Inferior parietal cortex (tissue), 1 donor: ENCODE measurements around the gene CPE.
"Not testable (repeated sequence)": the region's sequence is repeated elsewhere in the genome, so short reads cannot be mapped to it uniquely, and the experiment has no call there.

ENCODE experiments used
- DNase-seq: peaks from one replicate; pipeline ENCODE4 v3.0.0-alpha.2; 2016; ENCODE audit errors: extremely low spot score

CPE gene

GRCh38 chr4:165403637-165404036 is 24.8 kb downstream of the CPE start:
- no peak for DNase-seq

DNA sequence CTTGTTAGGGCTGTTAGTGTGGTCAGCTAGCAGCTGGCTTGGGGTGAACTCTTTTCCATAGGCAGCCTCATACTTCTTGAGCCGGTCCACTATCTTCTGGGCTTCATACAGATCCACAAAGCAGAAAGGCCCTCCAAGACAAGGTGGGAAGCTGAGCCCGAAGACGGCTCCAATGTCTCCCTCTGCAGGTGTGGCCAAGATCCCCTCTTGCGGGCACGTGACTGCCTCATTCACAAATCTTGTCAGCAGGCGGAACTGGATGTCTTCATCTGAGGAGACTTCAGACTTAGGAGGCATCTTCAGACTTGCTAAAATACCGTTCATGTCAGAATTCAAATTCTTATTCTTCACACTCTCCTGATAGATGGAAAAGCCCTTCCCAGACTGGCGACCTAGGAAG is 25.3 kb downstream of the CPE start:
- DNase-seq = no peak

GRCh38 chr4:165404696-165405095 is 25.9 kb downstream of the CPE start:
- no peak for DNase-seq

DNA sequence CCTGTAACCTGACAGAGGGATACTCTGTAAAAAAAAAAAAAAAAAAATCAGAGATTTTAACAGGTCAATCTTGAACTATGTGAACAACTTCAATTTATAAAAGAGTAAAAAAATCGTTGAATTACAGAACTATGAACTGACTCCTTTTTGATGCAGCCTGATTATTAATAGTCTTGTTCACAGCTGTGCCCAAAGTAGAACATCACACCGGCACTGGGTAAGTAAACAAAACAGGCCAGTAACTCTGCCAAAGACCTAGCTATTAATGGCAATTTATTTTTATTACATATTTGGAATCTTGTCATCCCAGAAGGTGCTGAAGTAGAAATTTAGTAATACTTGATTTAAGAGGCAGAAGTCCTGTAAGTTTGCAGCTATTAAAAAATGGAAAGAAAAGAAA is 31.4 kb downstream of the CPE start:
- no peak for DNase-seq

- no peak for DNase-seq
Observed at GRCh38 chr4:165415910-165416309, 37.1 kb downstream of the CPE start.

DNA sequence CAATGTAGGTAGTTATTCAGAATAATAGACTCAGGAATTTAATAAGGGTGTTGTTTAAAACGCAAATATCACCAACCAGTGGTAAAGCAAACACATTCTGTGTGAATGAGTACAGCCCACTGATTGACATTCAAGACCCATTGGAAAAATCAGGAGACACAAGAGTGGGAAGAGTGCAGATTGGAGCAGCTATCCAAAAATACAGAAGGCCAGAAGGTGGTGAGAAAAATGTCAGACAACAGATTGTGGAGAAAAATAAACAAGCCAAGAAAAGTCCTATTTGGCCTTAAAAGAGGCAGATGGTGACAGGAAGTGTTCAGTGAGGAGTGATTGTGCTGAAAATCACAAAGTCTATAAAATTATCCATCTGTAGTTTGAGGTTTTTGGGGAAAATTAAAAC is 39.3 kb downstream of the CPE start:
- no peak for DNase-seq

DNA sequence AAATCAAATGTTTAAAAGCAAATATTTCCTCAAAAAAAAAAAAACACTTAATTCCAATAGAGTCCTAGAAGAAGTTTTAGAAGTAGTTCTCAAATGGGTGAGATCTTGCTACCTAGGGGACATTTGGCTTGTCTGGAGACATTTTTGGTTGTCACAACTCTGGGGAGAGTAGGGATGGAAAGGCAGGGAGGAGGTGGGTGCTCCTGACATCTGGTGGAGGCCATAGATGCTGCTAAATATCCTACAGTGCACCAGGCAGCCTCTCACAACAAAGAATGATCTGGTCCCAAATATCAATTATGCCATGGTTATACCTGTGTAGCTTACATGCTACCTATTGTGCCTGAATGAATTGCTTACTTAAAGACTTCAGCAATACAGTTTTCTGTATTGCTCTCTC is 46.8 kb downstream of the CPE start:
- no peak for DNase-seq

GRCh38 chr4:165426331-165426730 is 47.5 kb downstream of the CPE start:
- DNase-seq = no peak

DNA sequence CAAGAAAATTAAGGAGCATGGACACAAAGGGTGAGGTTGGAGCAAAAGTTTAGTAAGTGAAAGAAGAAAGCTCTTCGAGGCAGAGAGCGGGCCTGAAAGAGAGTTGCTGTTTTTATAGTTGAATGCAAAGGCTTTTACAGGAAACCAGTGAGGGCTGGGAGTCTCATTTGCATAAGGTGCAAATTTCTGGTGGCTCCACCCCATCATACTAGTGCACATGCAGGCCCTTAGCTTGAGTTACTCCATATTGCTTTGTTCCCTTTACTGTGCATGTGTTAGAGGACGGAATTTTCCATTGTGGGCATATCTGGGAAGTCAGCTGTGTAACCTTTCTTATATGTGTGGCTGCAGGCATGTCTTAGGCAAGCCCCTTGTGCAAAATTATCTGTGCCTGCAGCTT is 48.0 kb downstream of the CPE start:
- no peak for DNase-seq

DNA sequence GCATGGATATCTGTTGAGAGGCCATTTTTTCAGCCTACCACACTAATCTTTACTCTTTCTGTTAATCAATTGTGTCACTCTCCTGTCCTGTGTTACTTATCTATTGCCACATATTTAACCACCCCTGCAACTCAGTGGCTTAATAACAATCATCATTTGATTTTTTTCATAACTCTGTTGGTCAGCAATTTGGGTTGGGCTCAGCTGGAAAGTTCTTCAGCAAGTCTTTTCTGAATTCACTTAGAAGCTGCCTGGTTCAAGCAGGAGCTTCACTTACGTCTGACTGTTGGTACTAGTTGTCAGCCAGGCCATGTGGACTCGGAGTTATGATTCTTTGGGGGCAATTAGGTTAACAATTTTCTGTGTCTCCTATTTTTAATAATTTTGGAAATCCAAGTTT is 50.1 kb downstream of the CPE start:
- DNase-seq = no peak

GRCh38 chr4:165433529-165433928 is 54.7 kb downstream of the CPE start:
- DNase-seq = no peak

- no peak for DNase-seq
Observed at GRCh38 chr4:165437691-165438090, 58.9 kb downstream of the CPE start.

DNA sequence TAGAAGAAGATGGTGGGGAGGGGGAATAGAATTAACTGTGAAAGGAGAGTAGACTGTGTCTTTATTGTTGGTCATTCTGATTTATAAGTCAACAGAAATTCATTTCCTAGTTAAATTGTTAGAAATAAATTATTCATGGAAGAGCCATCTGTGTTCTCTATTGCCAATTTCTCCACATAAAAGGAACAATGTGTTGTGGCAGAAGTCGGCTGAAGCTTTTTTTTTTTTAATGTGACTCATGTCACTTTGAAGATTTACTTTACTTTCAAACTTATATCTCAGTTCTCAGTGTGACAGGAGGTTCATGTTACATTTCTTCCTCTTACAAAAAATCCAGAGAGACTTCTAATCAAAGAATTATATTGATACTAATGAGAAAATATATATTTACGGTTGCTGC is 60.5 kb downstream of the CPE start:
- no peak for DNase-seq

GRCh38 chr4:165439981-165440380 is 61.2 kb downstream of the CPE start:
- DNase-seq = no peak

DNA sequence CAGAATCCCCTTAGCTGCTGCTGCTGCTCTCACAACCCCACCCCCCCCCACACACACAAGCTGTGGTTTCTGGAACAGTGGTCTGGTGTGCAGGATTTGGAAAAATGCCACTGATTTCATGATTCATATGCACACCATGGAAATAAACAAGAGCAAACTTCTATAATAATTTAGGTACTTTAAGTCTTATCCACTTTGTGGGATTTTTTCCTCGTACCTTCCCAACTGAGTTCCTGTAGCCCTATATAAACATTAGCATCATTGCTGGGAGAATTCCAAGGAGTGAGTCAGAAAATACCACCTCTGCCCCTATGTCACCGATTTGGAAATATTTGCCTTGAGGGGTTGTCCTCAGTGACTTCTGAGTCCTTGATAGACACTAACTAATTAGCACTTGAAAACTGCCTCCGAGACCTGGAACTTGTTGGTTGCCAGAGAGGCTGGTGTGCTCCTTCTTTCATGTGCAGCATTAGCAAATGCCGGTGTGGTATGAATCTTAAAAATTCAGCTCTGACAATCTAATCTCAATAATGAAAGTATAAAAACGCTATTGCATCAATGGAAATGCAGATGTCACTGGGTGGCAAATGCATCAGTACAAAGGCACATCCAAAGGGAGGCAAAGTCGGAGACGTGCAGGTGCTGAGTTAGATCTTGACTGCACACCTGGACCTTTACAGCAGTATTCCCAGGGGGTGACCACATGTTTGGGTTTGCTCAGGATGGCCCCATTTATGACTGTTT is 61.8 kb downstream of the CPE start:
- no peak for DNase-seq

DNA sequence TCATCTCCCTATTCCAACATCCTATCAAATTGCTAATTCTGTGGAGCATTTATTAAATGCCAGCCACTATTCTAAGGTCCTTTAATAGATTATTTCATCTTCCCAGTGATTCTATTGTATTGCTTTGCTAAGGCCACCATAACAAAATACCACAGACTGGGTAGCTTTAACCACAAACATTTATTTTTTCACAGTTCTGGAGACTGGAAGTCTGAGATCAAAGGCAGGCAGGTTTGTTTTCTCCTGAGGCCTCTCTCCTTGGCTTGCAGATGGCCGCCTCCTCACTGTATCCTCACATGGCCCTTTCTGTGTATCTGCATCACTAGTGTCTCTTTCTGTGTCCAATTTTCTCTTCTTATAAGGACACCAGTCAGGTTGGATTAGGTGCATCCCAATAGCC is 64.5 kb downstream of the CPE start:
- DNase-seq = no peak

DNA sequence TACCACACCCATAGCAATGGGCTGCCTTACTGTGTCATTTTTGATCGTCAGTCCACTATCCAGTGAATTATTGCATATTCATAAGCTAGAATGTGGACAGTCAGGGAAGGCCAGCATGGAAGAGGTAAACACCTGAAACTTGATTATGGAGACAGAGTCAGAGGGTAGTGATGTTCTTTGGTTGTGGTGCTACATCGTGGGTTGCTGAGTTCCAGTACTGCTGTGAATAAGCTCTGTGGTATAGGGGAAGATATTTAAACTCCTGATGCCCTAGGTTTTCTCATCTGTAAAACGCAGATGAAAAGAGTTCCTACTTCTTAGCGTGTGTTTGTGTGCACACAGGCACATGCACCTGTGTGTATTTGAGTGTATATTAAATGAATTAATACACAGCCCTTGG is 69.9 kb downstream of the CPE start:
- no peak for DNase-seq

- no peak for DNase-seq
Observed at GRCh38 chr4:165449333-165449732, 70.5 kb downstream of the CPE start.

GRCh38 chr4:165450871-165451270 is 72.1 kb downstream of the CPE start:
- DNase-seq = no peak

- not testable (repeated sequence) for DNase-seq
Observed at GRCh38 chr4:165453140-165453539, 74.3 kb downstream of the CPE start.

- DNase-seq = no peak
Observed at GRCh38 chr4:165454426-165454825, 75.6 kb downstream of the CPE start.

GRCh38 chr4:165457793-165458192 is 79.0 kb downstream of the CPE start:
- no peak for DNase-seq

DNA sequence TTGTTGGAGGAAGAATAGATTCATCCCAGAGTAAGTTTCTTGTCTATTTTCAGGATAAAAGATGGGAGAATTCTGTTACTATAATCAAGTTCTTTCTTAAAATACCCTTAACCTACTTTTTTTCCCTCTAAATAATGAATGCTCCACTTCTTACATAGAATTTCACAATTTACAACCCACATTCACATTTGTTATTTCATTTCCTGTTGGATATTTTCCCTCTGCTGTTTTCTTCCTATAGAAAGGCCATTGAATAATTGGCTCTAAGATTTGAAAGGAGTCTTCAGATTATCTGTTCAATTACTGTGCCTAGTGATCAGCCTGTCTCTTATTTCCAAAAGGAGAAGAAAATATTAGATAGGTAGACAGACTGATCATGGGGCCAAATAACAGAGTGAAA is 79.7 kb downstream of the CPE start:
- no peak for DNase-seq

DNA sequence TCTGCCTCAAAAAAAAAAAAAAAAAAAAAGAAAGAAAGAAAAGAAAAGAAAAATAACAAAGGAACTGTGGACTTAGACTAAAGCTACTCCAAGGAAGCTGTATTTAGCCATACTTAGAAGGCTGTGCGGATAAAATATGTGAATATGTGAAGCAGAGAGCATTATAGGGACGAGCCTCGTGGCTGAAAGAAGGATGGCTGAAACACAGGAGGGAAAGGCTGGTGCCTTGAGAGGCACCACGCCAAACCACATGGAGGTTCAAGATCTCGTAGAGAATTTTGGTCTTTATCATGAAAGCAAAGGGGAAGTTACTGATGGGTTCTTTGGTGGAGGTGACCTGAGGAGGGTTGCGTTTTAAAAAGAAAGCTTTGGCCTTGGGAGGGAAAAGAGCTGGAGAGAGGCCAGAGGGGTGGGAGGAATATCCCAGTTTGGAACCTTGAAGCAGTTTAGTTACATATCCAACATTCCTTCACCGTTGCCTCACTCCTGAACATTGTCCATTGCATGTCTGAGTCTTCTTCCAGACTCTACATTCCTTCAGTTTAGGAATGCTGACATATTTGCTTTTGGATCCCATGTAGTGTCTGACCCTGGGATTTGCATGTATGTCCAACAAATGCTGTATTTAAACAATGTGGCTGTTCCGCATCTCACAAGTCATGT is 82.5 kb downstream of the CPE start:
- DNase-seq = no peak
